Erythroblast (primary cell): ENCODE data around the gene RTP1.

Source experiments
- GATA1 ChIP-seq: IDR thresholded peaks from 2 replicates; pipeline ENCODE4 v1.6.1; 2011; ENCODE audit warnings: low read depth, mild to moderate bottlenecking, control low read depth, low read length, moderate library complexity
- POLR2A ChIP-seq: IDR thresholded peaks from 2 replicates; pipeline ENCODE4 v1.6.1; 2011; ENCODE audit warnings: mild to moderate bottlenecking, low read length

DNA sequence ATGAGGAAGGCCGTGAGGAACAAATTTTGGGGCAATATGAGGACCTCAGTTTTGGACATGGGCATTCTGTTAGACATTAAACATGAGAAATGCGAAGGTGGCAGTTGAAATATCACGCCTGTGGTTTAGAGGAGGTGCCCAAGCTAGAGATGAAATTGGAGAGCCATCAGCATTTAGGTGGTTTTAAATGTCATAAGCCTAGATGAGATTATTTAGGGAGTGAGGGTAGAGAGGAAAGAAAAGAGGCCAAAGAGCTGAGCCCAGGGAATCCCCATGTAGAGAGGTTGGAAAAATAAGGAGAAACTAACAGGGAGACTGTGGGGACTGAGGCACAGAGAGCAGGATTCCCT lies 14.9 kb downstream of the RTP1 start:
- TF ChIP-seq POLR2A (no peak), GATA1 (no peak)
